LNCAP (cell line): ENCODE measurements around the gene OTOG.

Experiments used
- CTCF ChIP-seq: fragments of 450-650 bp; IDR thresholded peaks from 2 replicates; pipeline ENCODE4 v1.5.1; 2017; ENCODE audit warnings: mild to moderate bottlenecking

OTOG gene

DNA sequence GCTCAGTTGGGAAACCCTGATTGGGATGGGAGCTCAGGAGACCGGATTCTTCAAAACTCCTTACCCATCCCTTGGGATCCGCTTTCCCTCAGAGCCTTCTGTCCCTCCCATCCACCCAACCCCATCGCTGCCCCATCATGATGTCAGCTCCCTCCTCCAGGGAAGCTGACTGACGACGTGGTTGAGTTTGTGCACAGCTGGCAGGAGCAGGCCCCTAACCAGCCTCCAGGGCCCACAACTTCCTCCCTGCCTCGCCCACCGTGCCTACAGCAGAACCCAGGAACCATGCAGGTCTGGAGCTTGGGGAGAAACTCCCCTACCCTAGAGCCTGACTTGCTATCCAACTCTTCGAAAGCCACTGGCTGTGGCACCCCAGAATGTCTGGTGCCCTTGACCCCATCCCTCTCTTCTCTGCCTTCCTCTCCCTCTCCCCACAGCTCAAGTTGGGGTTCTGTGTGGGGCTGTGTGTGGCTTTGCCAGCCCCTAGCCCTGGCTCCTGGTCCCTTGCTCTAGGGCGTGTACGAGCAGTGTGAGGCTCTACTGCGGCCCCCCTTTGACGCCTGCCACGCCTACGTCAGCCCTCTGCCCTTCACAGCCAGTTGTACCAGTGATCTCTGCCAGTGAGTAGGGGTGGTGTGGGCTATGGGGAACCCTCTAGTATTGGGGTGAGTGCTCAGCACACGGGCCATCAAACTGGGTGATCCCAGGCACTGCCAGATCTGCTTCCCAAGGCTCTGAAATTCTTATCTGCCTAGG lies 11.1 kb downstream of the OTOG start:
- TF ChIP-seq CTCF: no peak

DNA sequence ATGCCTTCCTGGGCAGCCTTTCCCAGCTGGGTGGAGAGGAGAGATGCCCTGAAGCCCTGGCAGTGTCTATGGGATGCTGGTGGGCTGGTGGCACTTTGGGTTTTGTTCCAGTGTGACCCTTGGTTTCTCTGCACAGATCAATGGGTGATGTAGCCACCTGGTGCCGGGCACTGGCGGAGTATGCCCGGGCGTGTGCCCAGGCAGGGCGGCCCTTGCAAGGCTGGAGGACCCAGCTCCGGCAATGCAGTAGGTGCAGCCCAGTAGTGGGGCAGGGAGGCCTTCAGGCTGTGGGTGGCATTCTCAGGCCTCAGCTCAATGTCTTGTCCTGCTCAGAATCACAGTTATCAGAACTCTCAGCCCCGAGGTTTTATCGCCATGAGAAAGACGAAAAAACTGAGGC lies 11.9 kb downstream of the OTOG start:
- no peak for TF ChIP-seq CTCF

- no peak for TF ChIP-seq CTCF
Measured at GRCh38 chr11:17559341-17560087, 12.5 kb downstream of the OTOG start.

DNA sequence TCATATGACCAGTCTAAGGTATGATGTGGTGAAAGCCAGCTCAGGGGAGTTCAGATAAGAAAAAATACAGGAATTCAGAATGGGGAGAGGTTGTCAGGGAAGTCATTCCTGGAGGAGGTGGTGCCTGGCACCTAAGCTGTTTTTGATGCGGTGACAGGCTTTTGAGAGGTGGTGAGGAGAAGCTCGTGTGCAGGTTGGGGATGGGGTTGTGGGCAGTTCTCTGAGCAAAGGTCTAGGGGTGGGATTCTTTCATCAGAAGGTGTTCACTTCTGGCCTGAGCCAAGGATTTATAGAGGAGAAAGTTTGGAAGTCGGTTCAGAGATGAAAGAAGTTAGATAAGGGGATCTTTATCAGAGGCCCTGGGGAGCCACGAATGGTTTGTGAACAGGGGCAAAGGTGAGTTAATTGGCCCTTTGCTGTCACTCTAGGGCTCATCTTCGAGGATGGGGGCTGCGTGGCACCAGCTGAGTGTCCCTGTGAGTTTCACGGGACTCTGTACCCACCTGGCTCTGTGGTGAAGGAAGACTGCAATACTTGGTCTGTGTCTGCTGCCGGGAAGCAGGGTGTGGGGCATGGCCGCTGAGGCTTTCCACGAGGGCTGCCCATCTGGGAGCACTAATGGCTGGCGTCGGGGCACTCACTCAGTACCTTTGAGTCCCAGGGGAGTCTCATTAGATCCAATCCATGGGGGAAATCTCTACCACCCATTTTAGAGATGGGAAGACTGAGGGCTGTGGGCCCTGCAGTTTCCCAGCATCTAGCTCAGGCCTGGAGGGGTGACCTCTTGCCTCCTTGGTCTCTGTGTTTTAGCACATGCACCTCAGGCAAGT lies 13.4 kb downstream of the OTOG start:
- TF ChIP-seq CTCF: no peak

- no peak for TF ChIP-seq CTCF
Measured at GRCh38 chr11:17561111-17561415, 14.0 kb downstream of the OTOG start.

DNA sequence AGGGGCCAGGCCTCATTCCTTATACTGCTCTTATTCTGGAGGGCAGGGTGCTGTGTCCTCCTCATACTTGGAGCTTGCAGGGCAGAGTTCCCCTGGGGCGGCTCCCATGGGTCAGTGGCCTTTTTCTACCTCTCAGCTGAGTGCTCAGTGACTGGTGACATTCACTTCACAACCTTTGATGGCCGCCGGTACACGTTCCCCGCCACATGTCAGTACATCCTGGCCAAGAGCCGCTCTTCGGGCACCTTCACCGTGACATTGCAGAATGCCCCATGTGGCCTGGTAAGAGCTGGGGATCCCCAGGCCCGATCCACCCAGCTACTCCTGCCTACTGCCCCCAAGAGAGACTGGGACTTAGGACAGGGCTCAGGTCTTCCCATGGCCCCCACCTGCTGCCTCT lies 14.5 kb downstream of the OTOG start:
- no peak for TF ChIP-seq CTCF

- TF ChIP-seq CTCF: no peak
Measured at GRCh38 chr11:17563231-17563646, 16.2 kb downstream of the OTOG start.
